ENCODE measurements around the gene ARHGAP26.

DNA sequence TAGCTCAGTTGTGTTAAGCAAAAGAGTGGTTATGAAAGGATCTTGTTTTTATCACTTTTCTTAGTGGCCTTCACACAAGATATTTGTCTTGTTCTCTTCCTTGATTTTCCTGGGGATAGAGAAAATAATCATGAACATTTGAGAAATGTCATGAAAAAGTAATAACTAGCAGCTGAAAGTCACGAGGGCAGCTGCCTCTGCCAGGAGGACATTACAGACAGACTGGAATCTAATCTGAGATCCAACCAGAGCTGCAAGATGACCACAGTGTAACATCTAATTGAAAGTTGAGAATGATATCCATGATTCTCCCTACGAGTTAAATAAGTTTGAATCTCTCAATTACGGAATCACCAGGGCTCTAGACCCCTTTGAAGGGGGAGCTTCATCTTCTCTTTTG, 274.9 kb downstream of the ARHGAP26 start:
- TF ChIP-seq, protein P1, sequence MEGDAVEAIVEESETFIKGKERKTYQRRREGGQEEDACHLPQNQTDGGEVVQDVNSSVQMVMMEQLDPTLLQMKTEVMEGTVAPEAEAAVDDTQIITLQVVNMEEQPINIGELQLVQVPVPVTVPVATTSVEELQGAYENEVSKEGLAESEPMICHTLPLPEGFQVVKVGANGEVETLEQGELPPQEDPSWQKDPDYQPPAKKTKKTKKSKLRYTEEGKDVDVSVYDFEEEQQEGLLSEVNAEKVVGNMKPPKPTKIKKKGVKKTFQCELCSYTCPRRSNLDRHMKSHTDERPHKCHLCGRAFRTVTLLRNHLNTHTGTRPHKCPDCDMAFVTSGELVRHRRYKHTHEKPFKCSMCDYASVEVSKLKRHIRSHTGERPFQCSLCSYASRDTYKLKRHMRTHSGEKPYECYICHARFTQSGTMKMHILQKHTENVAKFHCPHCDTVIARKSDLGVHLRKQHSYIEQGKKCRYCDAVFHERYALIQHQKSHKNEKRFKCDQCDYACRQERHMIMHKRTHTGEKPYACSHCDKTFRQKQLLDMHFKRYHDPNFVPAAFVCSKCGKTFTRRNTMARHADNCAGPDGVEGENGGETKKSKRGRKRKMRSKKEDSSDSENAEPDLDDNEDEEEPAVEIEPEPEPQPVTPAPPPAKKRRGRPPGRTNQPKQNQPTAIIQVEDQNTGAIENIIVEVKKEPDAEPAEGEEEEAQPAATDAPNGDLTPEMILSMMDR (IDR thresholded peaks at IDR 0.05), result no peak
- TF ChIP-seq POLR2A (IDR thresholded peaks at IDR 0.05), result no peak
